Astrocyte (in vitro differentiated cells and primary cell): ENCODE data around the gene G6PC1. TPM values are rescaled to one million over a fixed set of nuclear protein-coding genes. Genes with fewer than 3 reads are reported as not detected.

ENCODE experiments used
- DNase-seq: peaks from one replicate; pipeline ENCODE4 v3.0.0-alpha.2; 2010; ENCODE audit warnings: low read depth
- FAIRE-seq: peaks from 2 replicates; lab custom pipeline; 2011; peaks lifted over from hg19 to GRCh38; lab: Jason Lieb, UNC
- H2AFZ ChIP-seq: 2 replicates; pipeline ENCODE4 v1.6.0; 2012; ENCODE audit warnings: low read depth, low read length, inconsistent platforms
- H3K27ac ChIP-seq: 2 replicates; pipeline ENCODE4 v1.5.1; 2011; ENCODE audit warnings: low read depth, low read length, inconsistent platforms
- H3K27me3 ChIP-seq: 2 replicates; pipeline ENCODE4 v1.6.0; 2011; ENCODE audit warnings: low read length, inconsistent platforms; ENCODE audit not compliant: insufficient read depth
- H3K36me3 ChIP-seq: 2 replicates; pipeline ENCODE4 v1.5.1; 2011; ENCODE audit warnings: low read length, inconsistent platforms; ENCODE audit not compliant: insufficient read depth
- H3K4me1 ChIP-seq: 2 replicates; pipeline ENCODE4 v1.5.1; 2011; ENCODE audit warnings: low read length, inconsistent platforms; ENCODE audit not compliant: insufficient read depth
- H3K4me2 ChIP-seq: 2 replicates; pipeline ENCODE4 v1.6.0; 2012; ENCODE audit warnings: low read length, inconsistent platforms
- H3K4me3 ChIP-seq: 2 replicates; pipeline ENCODE4 v1.5.1; 2011; ENCODE audit warnings: low read depth, mild to moderate bottlenecking, low read length, inconsistent platforms; ENCODE audit not compliant: insufficient read depth
- H3K79me2 ChIP-seq: 2 replicates; pipeline ENCODE4 v1.6.0; 2012; ENCODE audit warnings: mild to moderate bottlenecking, low read length, inconsistent platforms; ENCODE audit not compliant: insufficient read depth
- H3K9ac ChIP-seq: 2 replicates; pipeline ENCODE4 v1.6.0; 2012; ENCODE audit warnings: mild to moderate bottlenecking, low read length, inconsistent platforms
- H3K9me3 ChIP-seq: 2 replicates; pipeline ENCODE4 v1.5.1; 2012; ENCODE audit warnings: low read depth, mild to moderate bottlenecking, low read length, inconsistent platforms; ENCODE audit not compliant: insufficient read depth
- H4K20me1 ChIP-seq: 2 replicates; pipeline ENCODE4 v1.6.0; 2012; ENCODE audit warnings: low read length, inconsistent platforms; ENCODE audit not compliant: insufficient read depth
- H3K27ac Mint-ChIP-seq: one replicate; pipeline ENCODE4 v1.8.0; 2021; ENCODE audit warnings: mild to moderate bottlenecking, mixed read lengths; ENCODE audit not compliant: unreplicated experiment
- H3K27me3 Mint-ChIP-seq: one replicate; pipeline ENCODE4 v1.8.0; 2021; ENCODE audit warnings: low read depth, mixed read lengths; ENCODE audit not compliant: unreplicated experiment
- H3K36me3 Mint-ChIP-seq: one replicate; pipeline ENCODE4 v1.8.0; 2021; ENCODE audit warnings: low read depth, mixed read lengths; ENCODE audit not compliant: unreplicated experiment
- H3K4me1 Mint-ChIP-seq: one replicate; pipeline ENCODE4 v1.8.0; 2021; ENCODE audit warnings: low read depth, mixed read lengths; ENCODE audit not compliant: unreplicated experiment
- H3K4me3 Mint-ChIP-seq: one replicate; pipeline ENCODE4 v1.8.0; 2021; ENCODE audit warnings: mild to moderate bottlenecking, moderate library complexity, mixed read lengths; ENCODE audit not compliant: unreplicated experiment
- H3K9me3 Mint-ChIP-seq: one replicate; pipeline ENCODE4 v1.8.0; 2021; ENCODE audit warnings: mild to moderate bottlenecking, mixed read lengths; ENCODE audit not compliant: unreplicated experiment
- CTCF ChIP-seq: IDR thresholded peaks from 2 replicates; pipeline ENCODE4 v1.5.1; 2011; ENCODE audit warnings: low read depth, mild to moderate bottlenecking, inconsistent platforms, low read length, moderate library complexity; ENCODE audit not compliant: insufficient read depth
- EZH2 ChIP-seq: IDR thresholded peaks from 2 replicates; pipeline ENCODE4 v1.6.1; 2012; ENCODE audit warnings: mild to moderate bottlenecking, low read length, inconsistent platforms; ENCODE audit not compliant: insufficient read depth
- total RNA-seq: library from RNA; stranded (reverse); gene quantifications from 2 replicates; pipeline ENCODE4 v1.2.1, GENCODE V29; 2021

G6PC1 gene
- total RNA-seq, 1 donor from 2014 or later, result not detected

- Histone ChIP-seq H3K79me2 (no peaks in the 10 kb centered on the region), H2AFZ (peak overlapping the region; percentile 71), H3K27ac (no peak overlapping the region), H3K27me3 (no peaks in the 10 kb centered on the region), H3K9me3 (no peaks in the 10 kb centered on the region), H4K20me1 (no peaks in the 10 kb centered on the region), H3K4me3 (no peak overlapping the region), H3K9ac (no peak overlapping the region), H3K36me3 (no peaks in the 10 kb centered on the region), H3K4me2 (peak overlapping the region; percentile 28), H3K4me1 (no peaks in the 10 kb centered on the region)
- peaks cover 5% of the 10 kb centered on the region for H3K27me3 Mint-ChIP-seq
- no peaks in the 10 kb centered on the region for H3K36me3 Mint-ChIP-seq
- no peak for FAIRE-seq
- TF ChIP-seq EZH2, result no peak
- no peak for TF ChIP-seq CTCF
- peak overlapping the region; percentile 61 for H3K4me3 Mint-ChIP-seq
- peak overlapping the region; percentile 82 for H3K27ac Mint-ChIP-seq
- H3K9me3 Mint-ChIP-seq, result no peaks in the 10 kb centered on the region
- no peak for DNase-seq
- peaks cover 21% of the 10 kb centered on the region for H3K4me1 Mint-ChIP-seq
Observed at GRCh38 chr17:42891539-42892152, 9.0 kb upstream of the G6PC1 start.

GRCh38 chr17:42893359-42893758, 7.2 kb upstream of the G6PC1 start:
- TF ChIP-seq CTCF (no peak), EZH2 (no peak)
- H3K9me3 ChIP-seq, result no peaks in the 10 kb centered on the region
- no peak overlapping the region for H3K4me2 ChIP-seq
- Mint-ChIP-seq H3K27me3 (peaks cover 5% of the 10 kb centered on the region), H3K4me1 (peaks cover 21% of the 10 kb centered on the region), H3K9me3 (no peaks in the 10 kb centered on the region), H3K36me3 (no peaks in the 10 kb centered on the region), H3K27ac (peak overlapping the region; percentile 26), H3K4me3 (no peak overlapping the region)
- no peaks in the 10 kb centered on the region for H3K27me3 ChIP-seq
- H2AFZ ChIP-seq, result no peak overlapping the region
- H4K20me1 ChIP-seq, result no peaks in the 10 kb centered on the region
- H3K4me3 ChIP-seq, result no peak overlapping the region
- no peaks in the 10 kb centered on the region for H3K79me2 ChIP-seq
- no peaks in the 10 kb centered on the region for H3K36me3 ChIP-seq
- no peak overlapping the region for H3K27ac ChIP-seq
- H3K4me1 ChIP-seq, result no peaks in the 10 kb centered on the region
- H3K9ac ChIP-seq, result no peak overlapping the region
- FAIRE-seq (no peak), DNase-seq (no peak)
